HAP-1 (cell line): Measurements from ENCODE around the gene ATP6V0E1.

Source experiments
- DNase-seq, 2 experiments: peaks; one replicate each; pipeline ENCODE4 v3.0.0-alpha.2; 2016 to 2020; ENCODE audit warnings: low spot score in 2 of 2
- H3K27me3 ChIP-seq: fragments of 250-450 bp; sonication (Bioruptor Pico); 2 replicates; pipeline ENCODE4 v1.5.1; 2020; ENCODE audit warnings: low read depth, mild to moderate bottlenecking, moderate library complexity
- H3K36me3 ChIP-seq: fragments of 250-450 bp; sonication (Bioruptor Pico); replicated peaks from 2 replicates; pipeline ENCODE4 v1.5.1; 2020; ENCODE audit warnings: mild to moderate bottlenecking
- H3K4me1 ChIP-seq: fragments of 250-450 bp; sonication (Bioruptor Pico); 2 replicates; pipeline ENCODE4 v1.5.1; 2020; ENCODE audit warnings: mild to moderate bottlenecking
- H3K4me3 ChIP-seq: fragments of 250-450 bp; sonication (Bioruptor Pico); 2 replicates; pipeline ENCODE4 v1.5.1; 2020; ENCODE audit warnings: mild to moderate bottlenecking, moderate library complexity
- H3K9me3 ChIP-seq: fragments of 250-450 bp; sonication (Bioruptor Pico); 2 replicates; pipeline ENCODE4 v1.5.1; 2020; ENCODE audit warnings: mild to moderate bottlenecking, moderate library complexity
- in situ Hi-C: fragments of 300-500 bp; cut with MboI; formaldehyde crosslinking; loops from 3 replicates; pipeline ENCODE4 v1.14.3; 2020; ENCODE audit warnings: low sequenced_read_pairs, inconsistent platforms, mixed read lengths

Gene ATP6V0E1

DNA sequence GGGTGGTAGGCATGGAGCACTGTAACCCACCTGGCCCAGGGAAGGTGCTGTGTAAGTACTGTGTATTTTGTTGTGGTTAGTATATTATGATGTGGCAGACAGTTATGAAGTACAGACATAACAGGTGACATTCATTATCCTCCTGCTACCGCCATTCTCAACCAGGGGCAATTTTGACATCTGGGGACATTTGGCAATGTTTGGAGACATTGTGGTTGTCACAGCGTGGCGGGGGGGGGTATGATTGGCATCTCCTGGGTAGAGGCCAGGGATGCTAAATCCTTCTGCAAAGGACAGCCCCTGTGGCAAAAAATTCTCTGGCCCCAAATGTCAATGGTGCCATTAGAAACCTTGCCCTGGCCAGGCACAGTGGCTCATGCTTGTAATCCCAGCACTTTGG lies 34.1 kb upstream of the ATP6V0E1 start:
- Histone ChIP-seq H3K36me3 (no peaks in the 10 kb centered on the region), H3K4me1 (no peaks in the 10 kb centered on the region), H3K27me3 (no peaks in the 10 kb centered on the region), H3K9me3 (no peaks in the 10 kb centered on the region), H3K4me3 (no peak overlapping the region)
- no peak for DNase-seq
- in situ Hi-C loops, result no loop called here

GRCh38 chr5:172950176-172950965 lies 33.2 kb upstream of the ATP6V0E1 start:
- no peak overlapping the region for H3K4me3 ChIP-seq
- in situ Hi-C loops, result no loop called here

GRCh38 chr5:172951371-172952033 lies 32.1 kb upstream of the ATP6V0E1 start:
- no peak for DNase-seq
- no peaks in the 10 kb centered on the region for H3K36me3 ChIP-seq
- in situ Hi-C loops, result no loop called here
- H3K4me3 ChIP-seq, result no peak overlapping the region
- H3K9me3 ChIP-seq, result no peaks in the 10 kb centered on the region
- no peaks in the 10 kb centered on the region for H3K4me1 ChIP-seq
- H3K27me3 ChIP-seq, result no peaks in the 10 kb centered on the region; the same call in 1 of the 2 replicates

More at GRCh38 chr5:172950176-172950965, 33.2 kb upstream of the ATP6V0E1 start:
- H3K9me3 ChIP-seq, result no peaks in the 10 kb centered on the region
- no peaks in the 10 kb centered on the region for H3K27me3 ChIP-seq
- H3K36me3 ChIP-seq, result no peaks in the 10 kb centered on the region
- no peaks in the 10 kb centered on the region for H3K4me1 ChIP-seq
- DNase-seq, result no peak

GRCh38 chr5:172952034-172952511 lies 31.5 kb upstream of the ATP6V0E1 start:
- Histone ChIP-seq H3K4me1 (no peaks in the 10 kb centered on the region), H3K9me3 (no peaks in the 10 kb centered on the region), H3K4me3 (no peak overlapping the region), H3K27me3 (no peaks in the 10 kb centered on the region; the same call in 1 of the 2 replicates), H3K36me3 (no peaks in the 10 kb centered on the region)
- in situ Hi-C loops, result no loop called here
- no peak for DNase-seq

- Histone ChIP-seq H3K27me3 (no peaks in the 10 kb centered on the region; the same call in 1 of the 2 replicates), H3K4me3 (no peak overlapping the region), H3K4me1 (no peaks in the 10 kb centered on the region), H3K9me3 (no peaks in the 10 kb centered on the region), H3K36me3 (no peaks in the 10 kb centered on the region)
- DNase-seq, result no peak
- in situ Hi-C loops, result no loop called here
Measured at GRCh38 chr5:172953776-172954675, 29.5 kb upstream of the ATP6V0E1 start.

GRCh38 chr5:172954751-172955159 lies 28.8 kb upstream of the ATP6V0E1 start:
- Histone ChIP-seq H3K4me3 (no peak overlapping the region), H3K4me1 (no peaks in the 10 kb centered on the region)
- in situ Hi-C loops, result no loop called here

DNA sequence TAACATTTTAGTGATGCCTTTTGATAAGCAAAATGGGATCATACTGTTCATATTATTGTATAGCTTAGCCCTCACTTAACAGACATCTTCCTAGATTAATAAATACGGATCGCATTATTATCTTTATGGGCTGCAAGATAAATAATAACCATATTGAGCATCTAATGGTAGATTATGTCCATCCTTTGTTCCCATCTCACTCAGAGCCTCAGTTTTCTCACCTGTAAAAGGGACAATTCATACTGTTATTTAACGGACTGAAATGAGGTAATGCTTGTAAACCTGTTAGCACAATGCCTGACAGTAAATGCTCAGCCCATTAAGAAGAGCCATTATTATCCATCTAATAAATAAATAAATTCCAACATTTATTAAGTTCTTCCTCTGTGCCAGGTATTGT lies 27.3 kb upstream of the ATP6V0E1 start:
- Histone ChIP-seq H3K4me3 (no peak overlapping the region), H3K36me3 (peaks cover 2% of the 10 kb centered on the region; the same call in 1 of the 2 replicates), H3K4me1 (peaks cover 4% of the 10 kb centered on the region; the same call in 1 of the 2 replicates), H3K27me3 (no peaks in the 10 kb centered on the region; the same call in 1 of the 2 replicates), H3K9me3 (no peaks in the 10 kb centered on the region)
- DNase-seq, result no peak
- in situ Hi-C loops, result no loop called here

More at GRCh38 chr5:172954751-172955159, 28.8 kb upstream of the ATP6V0E1 start:
- Histone ChIP-seq H3K9me3 (no peaks in the 10 kb centered on the region), H3K27me3 (no peaks in the 10 kb centered on the region; the same call in 1 of the 2 replicates), H3K36me3 (no peaks in the 10 kb centered on the region)
- no peak for DNase-seq

- peaks cover 4% of the 10 kb centered on the region; the same call in 1 of the 2 replicates for H3K4me1 ChIP-seq
Measured at GRCh38 chr5:172956936-172957335, 26.6 kb upstream of the ATP6V0E1 start.

GRCh38 chr5:172957458-172957857 lies 26.1 kb upstream of the ATP6V0E1 start:
- no peak overlapping the region for H3K4me3 ChIP-seq
- DNase-seq, result no peak
- no peaks in the 10 kb centered on the region for H3K9me3 ChIP-seq
- peaks cover 9% of the 10 kb centered on the region for H3K36me3 ChIP-seq
- peaks cover 4% of the 10 kb centered on the region; the same call in 1 of the 2 replicates for H3K4me1 ChIP-seq
- in situ Hi-C loops, result no loop called here
- no peaks in the 10 kb centered on the region; the same call in 1 of the 2 replicates for H3K27me3 ChIP-seq

More at GRCh38 chr5:172956936-172957335, 26.6 kb upstream of the ATP6V0E1 start:
- Histone ChIP-seq H3K4me3 (no peak overlapping the region), H3K36me3 (peaks cover 9% of the 10 kb centered on the region), H3K9me3 (no peaks in the 10 kb centered on the region), H3K27me3 (no peaks in the 10 kb centered on the region; the same call in 1 of the 2 replicates)
- DNase-seq, result no peak
- in situ Hi-C loops, result no loop called here

DNA sequence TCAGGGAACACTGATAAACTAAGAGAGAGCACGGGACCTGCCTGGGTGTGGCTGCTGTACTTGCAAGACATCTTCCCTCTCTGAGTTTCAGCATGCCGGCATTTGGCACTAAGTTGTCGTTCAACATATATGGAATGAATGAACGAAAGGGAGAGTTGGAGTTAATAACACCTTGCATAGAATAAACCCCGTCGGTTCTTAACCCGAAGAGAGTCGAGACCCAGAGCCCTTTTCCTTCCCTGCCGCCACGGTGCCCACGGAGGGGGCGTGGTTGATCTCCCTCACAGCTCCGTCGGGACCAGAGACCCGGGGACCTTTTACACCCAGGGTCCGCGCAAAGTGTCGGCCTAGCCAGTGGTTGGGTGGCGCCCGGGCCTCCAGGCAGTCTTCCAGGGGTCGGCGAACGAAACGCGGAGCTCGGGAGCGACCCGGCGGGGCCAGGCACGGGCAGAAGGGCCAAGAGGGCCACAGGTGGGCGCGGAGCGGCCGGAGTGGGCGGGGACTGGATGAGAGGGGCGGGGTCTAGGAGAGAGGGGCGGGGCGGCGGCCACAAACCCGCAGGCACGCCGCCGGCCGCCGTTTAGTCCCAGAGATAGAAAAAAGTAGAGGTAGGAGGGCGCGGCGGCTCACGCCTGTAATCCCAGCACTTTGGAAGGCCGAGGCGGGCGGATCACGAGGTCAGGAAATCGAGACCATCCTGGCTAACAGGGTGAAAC lies 25.1 kb upstream of the ATP6V0E1 start:
- H3K4me1 ChIP-seq, result peaks cover 4% of the 10 kb centered on the region; the same call in 1 of the 2 replicates
- peak; percentile 51 to 80 for DNase-seq
- H3K36me3 ChIP-seq, result peaks cover 11% of the 10 kb centered on the region
- in situ Hi-C loops, result no loop called here
- H3K9me3 ChIP-seq, result no peaks in the 10 kb centered on the region
- no peaks in the 10 kb centered on the region; the same call in 1 of the 2 replicates for H3K27me3 ChIP-seq
- peak overlapping the region; percentile 75 for H3K4me3 ChIP-seq

DNA sequence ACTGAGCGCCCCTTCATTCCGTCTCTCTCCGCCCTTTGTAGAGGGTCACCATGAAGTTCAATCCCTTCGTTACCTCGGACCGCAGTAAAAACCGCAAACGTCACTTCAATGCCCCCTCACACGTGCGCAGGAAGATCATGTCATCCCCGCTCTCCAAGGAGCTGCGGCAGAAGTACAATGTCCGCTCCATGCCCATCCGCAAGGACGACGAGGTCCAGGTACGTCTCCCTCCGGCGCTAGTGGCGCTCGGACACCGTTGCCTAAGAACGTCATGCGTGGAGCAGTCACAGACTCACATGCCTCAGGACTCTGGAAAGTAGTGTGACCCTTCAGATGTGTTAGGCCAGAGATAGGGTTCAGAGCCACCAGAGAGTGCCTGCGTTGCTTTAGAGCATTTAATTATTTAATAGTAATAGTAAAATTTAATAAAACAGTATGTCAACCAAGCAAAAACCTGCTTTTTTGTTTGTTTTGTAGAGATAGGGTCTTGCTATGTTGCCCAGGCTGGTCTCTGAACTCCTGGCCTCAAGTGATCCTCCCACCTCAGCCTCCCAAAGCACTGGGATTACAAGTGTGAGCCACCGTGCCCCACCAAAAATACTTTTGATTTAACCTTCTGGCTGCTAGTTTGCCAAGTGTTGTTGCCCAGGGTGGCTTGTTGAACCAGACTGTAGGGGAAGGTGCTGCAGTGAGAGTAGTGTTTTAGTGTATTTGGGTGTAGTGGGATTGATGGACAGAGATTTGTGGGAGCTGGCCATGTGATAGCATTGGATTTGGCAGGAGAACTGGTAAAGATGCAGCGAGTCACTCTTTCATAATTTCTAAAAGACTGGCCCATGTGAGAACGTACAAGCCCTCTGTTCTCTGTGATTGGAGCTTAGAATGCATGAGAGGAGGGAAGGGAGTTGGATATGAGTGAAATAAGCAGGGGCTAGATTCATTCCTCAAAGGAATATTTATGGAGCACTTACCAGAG lies 23.5 kb upstream of the ATP6V0E1 start:
- Histone ChIP-seq H3K4me1 (peaks cover 4% of the 10 kb centered on the region; the same call in 1 of the 2 replicates), H3K4me3 (peak overlapping the region; percentile 75), H3K9me3 (no peaks in the 10 kb centered on the region), H3K36me3 (peaks cover 14% of the 10 kb centered on the region), H3K27me3 (no peaks in the 10 kb centered on the region; the same call in 1 of the 2 replicates)
- no peak for DNase-seq
- in situ Hi-C loops, result no loop called here

DNA sequence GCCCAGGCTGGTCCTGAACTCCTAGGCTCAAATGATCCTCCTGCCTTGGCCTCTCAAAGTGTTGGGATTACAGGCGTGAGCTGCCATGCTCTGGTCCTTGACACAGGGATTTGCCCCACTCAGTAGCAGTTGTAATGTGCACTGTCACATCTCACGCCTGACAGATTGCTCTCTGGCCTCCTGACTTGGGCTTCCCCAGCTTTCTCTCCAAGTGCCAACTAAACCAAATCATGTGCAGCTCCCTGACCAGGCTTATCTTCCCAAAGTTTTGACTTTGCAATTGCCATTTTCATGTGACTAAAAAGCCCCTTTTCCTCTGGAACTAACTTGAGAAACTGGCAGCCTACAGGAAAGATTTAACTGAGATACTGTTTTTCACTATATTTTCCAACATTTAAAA lies 13.7 kb upstream of the ATP6V0E1 start:
- Histone ChIP-seq H3K4me3 (no peak overlapping the region), H3K27me3 (no peaks in the 10 kb centered on the region), H3K36me3 (peaks cover 22% of the 10 kb centered on the region), H3K4me1 (no peaks in the 10 kb centered on the region), H3K9me3 (no peaks in the 10 kb centered on the region)
- in situ Hi-C loops, result no loop called here
- no peak for DNase-seq
